DOHH2 (cell line): Measurements from ENCODE around the gene CDK6.

ENCODE experiments used
- EZH2phosphoT487 ChIP-seq: fragments of 200-600 bp; sonication (generic); IDR thresholded peaks from 2 replicates; pipeline ENCODE4 v1.6.1; 2017; ENCODE audit warnings: borderline replicate concordance, mild to moderate bottlenecking, antibody characterized with exemption, low read length, moderate library complexity, mixed read lengths
- TF ChIP-seq, protein P1 (sequence below): fragments of 200-600 bp; sonication (generic); IDR thresholded peaks from one replicate; pipeline ENCODE4 v1.5.1; 2014; ENCODE audit warnings: antibody characterized with exemption, mild to moderate bottlenecking, low read depth, low read length; ENCODE audit not compliant: poor library complexity, severe bottlenecking

DNA sequence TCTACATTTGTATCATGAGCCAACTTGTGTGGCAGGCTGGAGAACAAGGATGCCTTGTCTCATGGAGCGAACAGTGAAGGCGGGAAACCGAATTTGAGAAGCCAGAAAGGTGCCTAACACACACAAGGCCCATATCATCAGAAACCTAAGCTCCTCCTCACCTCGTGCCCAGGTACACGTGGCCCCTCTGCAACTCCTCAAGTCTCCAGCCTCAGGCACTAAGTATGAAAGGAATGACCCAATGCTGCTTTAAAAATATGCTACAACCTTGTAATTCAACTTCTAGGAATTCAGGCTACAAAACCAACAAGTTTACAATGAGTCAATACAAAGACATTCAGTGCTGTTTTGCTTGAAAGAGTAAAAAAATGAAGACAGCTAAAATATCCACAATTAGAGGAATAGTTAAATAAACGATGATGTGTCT is 95.7 kb downstream of the CDK6 start:
- TF ChIP-seq, protein P1, sequence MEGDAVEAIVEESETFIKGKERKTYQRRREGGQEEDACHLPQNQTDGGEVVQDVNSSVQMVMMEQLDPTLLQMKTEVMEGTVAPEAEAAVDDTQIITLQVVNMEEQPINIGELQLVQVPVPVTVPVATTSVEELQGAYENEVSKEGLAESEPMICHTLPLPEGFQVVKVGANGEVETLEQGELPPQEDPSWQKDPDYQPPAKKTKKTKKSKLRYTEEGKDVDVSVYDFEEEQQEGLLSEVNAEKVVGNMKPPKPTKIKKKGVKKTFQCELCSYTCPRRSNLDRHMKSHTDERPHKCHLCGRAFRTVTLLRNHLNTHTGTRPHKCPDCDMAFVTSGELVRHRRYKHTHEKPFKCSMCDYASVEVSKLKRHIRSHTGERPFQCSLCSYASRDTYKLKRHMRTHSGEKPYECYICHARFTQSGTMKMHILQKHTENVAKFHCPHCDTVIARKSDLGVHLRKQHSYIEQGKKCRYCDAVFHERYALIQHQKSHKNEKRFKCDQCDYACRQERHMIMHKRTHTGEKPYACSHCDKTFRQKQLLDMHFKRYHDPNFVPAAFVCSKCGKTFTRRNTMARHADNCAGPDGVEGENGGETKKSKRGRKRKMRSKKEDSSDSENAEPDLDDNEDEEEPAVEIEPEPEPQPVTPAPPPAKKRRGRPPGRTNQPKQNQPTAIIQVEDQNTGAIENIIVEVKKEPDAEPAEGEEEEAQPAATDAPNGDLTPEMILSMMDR = no peak
- no peak for TF ChIP-seq EZH2phosphoT487
